ENCODE data around the gene LHFPL3. TPM values are rescaled to one million over a fixed set of nuclear protein-coding genes. Genes with fewer than 3 reads are reported as not detected.
A peak's percentile ranks its signal among the peaks of the same experiment; 100 is the strongest.

LHFPL3 gene
- polyA plus RNA-seq, 2 of the 4 experiments (the other 2 are of a cell fraction) = not detected

- no peak overlapping the region for H3K4me2 ChIP-seq
- no peaks in the 10 kb centered on the region for H3K4me1 ChIP-seq
- TF ChIP-seq HOXA7 (CRISPR knock-in tag; IDR thresholded peaks at IDR 0.05) (no peak), SREBF2 (IDR thresholded peaks at IDR 0.05) (no peak), TP53 (CRISPR knock-in tag; IDR thresholded peaks at IDR 0.05) (no peak), EP300 (IDR thresholded peaks at IDR 0.05) (no peak), MAFK (IDR thresholded peaks at IDR 0.05; ENCODE audit: partially characterized antibody) (no peak), HOXB13 (CRISPR knock-in tag; IDR thresholded peaks at IDR 0.05; ENCODE audit: low read depth) (no peak), RCOR1 (IDR thresholded peaks at IDR 0.05; ENCODE audit: low read depth, low read length) (no peak), PBX3 (IDR thresholded peaks at IDR 0.05) (no peak), ZFP36 (IDR thresholded peaks at IDR 0.05; ENCODE audit: borderline replicate concordance, partially characterized antibody) (no peak), RNF2 (IDR thresholded peaks at IDR 0.05; ENCODE audit: borderline replicate concordance, low read depth) (no peak), CEBPB (IDR thresholded peaks at IDR 0.05) (no peak), REST (IDR thresholded peaks at IDR 0.05) (no peak), RAD21 (conservative IDR thresholded peaks at IDR 0.05 in 1 of 2, IDR thresholded peaks at IDR 0.05 in 1 of 2) (no peak), HEYL (CRISPR knock-in tag; IDR thresholded peaks at IDR 0.05) (no peak)
- ATAC-seq (no peak), DNase-seq (ENCODE audit: low read depth in 1 of 2, low spot score in 1 of 2) (no peak), FAIRE-seq (no peak)
- POLR2A ChIA-PET = no interaction called here
- CTCF ChIA-PET = interaction anchor here (1.1 kb wide), 1 partner anchor 9 kb away, joined by 3 read pairs; no protein-coding TSS in a partner anchor
- H3K9me3 ChIP-seq = no peaks in the 10 kb centered on the region
- no peak overlapping the region for H3K4me3 ChIP-seq
- WGBS (ENCODE audit: missing lambda C conversion rate) = 0% methylated on average over 1 of the region's 1 CpG
- no peak overlapping the region for H3K27ac ChIP-seq
Observed at GRCh38 chr7:104656467-104656866, 328.1 kb downstream of the LHFPL3 start.

- H3K4me3 ChIP-seq = no peak overlapping the region
- ATAC-seq (no peak), FAIRE-seq (no peak), DNase-seq (ENCODE audit: low read depth in 1 of 2, low spot score in 1 of 2) (no peak)
- CTCF ChIA-PET = interaction anchor here (1.1 kb wide), 1 partner anchor 191 kb away, joined by 3 read pairs; no protein-coding TSS in a partner anchor
- no peaks in the 10 kb centered on the region for H3K4me1 ChIP-seq
- POLR2A ChIA-PET = no interaction called here
- H3K4me2 ChIP-seq = no peak overlapping the region
- TF ChIP-seq MAFK (IDR thresholded peaks at IDR 0.05; ENCODE audit: partially characterized antibody) = no peak
- no peak for TF ChIP-seq EHMT2 (IDR thresholded peaks at IDR 0.05; ENCODE audit: low read depth)
- TF ChIP-seq RFX5 (IDR thresholded peaks at IDR 0.05) = no peak
- TF ChIP-seq RNF2 (IDR thresholded peaks at IDR 0.05; ENCODE audit: borderline replicate concordance, low read depth) = no peak
- no peak for TF ChIP-seq CBX2 (IDR thresholded peaks at IDR 0.05; ENCODE audit: borderline replicate concordance, low read depth)
- H3K9me3 ChIP-seq = no peaks in the 10 kb centered on the region
- no peak overlapping the region for H3K27ac ChIP-seq
- 24% methylated on average over 1 of the region's 1 CpG for WGBS (ENCODE audit: missing lambda C conversion rate)
Observed at GRCh38 chr7:104657134-104657533, 328.7 kb downstream of the LHFPL3 start.

GRCh38 chr7:104661575-104661974 is 333.2 kb downstream of the LHFPL3 start:
- Histone ChIP-seq H3K4me1 (no peaks in the 10 kb centered on the region), H3K27ac (no peak overlapping the region), H3K4me2 (no peak overlapping the region), H3K9me3 (no peaks in the 10 kb centered on the region), H3K4me3 (no peak overlapping the region)
- DNase-seq (ENCODE audit: low read depth in 1 of 2, low spot score in 1 of 2) = no peak
- FAIRE-seq = no peak
- no peak for ATAC-seq
- TF ChIP-seq USF2 (IDR thresholded peaks at IDR 0.05) (no peak), MAFK (IDR thresholded peaks at IDR 0.05; ENCODE audit: partially characterized antibody) (peak; percentile 89)
- ChIA-PET CTCF (interaction anchor here (1.0 kb wide), 1 partner anchor 187 kb away, joined by 3 read pairs; no protein-coding TSS in a partner anchor), POLR2A (no interaction called here)
- under 1% methylated on average over 5 of the region's 5 CpGs for WGBS (ENCODE audit: missing lambda C conversion rate)
